Measurements from ENCODE around the gene PDE2A.

PDE2A gene

DNA sequence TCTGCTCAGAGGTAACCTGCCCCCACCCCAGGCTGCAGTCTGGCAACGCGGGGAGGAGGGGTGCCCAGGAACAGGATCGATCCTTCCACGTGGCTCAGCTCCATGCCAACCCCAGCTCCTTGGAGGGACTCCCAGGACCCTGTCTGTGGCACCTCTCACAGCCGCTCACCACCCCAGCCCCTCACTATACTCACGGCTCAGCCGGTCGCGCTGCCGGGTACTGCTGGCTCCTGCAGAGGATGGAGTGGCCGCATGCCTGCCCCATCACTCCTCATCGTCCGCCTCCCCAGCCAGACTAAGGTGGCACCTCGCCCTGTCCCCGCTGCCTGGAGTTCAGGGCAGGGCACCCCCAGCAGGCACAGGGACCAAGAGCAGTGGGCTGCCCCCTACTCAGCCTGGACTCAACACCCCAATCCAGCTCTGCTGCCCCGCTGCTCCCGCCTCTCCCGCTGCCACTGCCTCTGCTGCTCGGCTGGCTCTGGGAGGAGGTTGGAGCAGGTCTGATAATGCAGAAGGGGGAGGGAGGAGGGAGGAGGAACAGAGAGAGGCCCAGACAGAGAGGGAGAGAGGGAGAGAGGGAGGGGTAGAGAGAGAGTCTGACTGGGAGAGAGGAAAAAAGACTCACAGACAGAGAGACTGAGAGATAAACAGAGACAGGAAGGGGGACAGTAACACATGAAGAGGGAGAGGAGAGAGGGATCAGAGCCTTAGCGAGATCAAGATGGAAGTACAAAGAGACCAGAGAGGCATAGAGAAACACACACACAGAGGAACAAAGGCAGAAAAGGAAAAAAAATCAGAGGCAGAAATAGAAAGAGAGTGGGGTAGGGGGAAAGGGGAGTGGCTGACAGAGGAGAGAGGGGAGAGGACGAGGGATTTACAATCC is at the start of gene PDE2A:
PDE2A (minus strand) TSS at position 480 of the 886 bp plus-strand sequence; CDS start at position 265, 215 bp downstream.
- no peak for DNase-seq (ENCODE audit: low read depth)

DNA sequence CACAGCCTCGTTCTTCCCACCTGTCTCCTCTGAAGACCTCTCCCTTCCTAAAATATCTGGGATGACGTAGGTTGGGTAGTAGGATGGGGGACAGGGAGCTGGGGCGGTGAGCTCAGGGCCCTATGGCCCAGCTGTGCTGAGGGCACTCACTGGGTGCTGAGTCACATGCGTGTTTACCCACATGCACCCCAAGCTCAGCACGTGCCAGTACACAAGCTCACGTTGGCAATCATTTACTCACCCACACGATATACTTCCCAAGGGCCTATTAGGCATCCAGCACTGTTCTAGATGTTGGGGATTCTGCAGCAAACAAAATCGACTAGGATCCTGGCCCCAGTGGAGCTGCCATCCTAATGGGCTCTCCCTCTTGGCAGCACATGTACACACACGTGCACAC is 49.3 kb upstream of the PDE2A start:
- no peak for DNase-seq (ENCODE audit: low read depth)

GRCh38 chr11:72722050-72722748 is 48.0 kb upstream of the PDE2A start:
- peak; percentile 70 for DNase-seq (ENCODE audit: low read depth)

- peak; percentile 14 for DNase-seq (ENCODE audit: low read depth)
Measured at GRCh38 chr11:72721689-72722049, 47.4 kb upstream of the PDE2A start.

DNA sequence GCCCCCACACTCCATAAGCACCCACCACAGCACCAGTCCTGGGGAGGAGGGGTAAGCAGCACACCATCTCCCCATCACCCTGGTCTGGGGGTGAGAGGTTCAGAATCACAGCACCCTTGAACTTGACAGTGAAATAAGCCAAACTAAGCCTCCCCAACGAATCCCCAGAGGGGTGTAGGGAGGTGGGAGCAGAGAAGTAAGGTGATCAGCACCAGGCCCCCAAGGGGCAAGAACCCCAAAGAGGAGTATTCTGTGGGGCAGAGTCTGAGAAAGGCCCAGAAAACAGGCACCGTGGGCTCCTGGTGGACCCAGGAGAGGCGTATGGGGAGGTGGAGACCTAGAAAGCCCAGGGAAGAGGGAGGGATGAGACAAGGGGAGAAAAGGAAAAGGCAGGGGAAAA is 47.1 kb upstream of the PDE2A start:
- no peak for DNase-seq (ENCODE audit: low read depth)

DNA sequence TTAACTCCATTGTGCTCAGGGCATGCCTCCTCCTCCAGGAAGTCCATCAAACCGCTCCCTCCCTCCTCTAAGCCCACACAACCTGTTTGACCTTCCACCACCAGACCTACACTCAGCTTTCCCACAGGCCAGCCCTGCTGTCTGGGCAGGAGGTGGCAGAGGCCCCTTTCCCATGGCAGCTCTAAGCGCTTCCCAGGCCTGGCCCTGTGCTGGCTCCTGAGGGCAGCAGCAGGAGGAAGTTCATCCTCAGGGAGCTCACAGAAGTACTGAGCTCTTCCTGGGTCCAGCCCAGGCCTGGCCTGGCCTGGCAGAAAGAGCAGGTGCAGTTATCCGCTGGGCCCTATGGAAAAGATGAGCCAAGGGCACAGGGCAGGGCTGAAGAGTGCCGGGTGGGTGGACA is 46.6 kb upstream of the PDE2A start:
- no peak for DNase-seq (ENCODE audit: low read depth)

DNA sequence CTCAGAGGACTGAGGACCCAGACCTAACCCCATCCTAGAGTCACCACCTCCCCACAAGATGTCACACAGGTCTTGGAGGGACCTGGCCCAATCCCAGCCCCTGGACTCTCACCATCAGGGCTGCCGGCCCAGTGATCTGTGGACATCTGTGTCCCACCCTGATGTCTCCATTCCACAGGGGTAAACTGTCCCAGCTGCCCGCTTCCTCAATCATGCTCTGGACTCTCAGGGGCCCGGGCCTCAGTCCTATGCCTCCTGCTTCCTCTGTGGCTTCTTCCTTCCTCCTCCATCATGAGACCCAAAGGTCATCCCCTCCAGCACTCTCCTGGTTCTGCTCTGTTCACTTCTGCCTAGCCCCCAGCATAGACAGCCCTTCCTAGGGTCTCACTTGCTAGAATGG is 45.8 kb upstream of the PDE2A start:
- no peak for DNase-seq (ENCODE audit: low read depth)

GRCh38 chr11:72719551-72719950 is 45.3 kb upstream of the PDE2A start:
- no peak for DNase-seq (ENCODE audit: low read depth)

DNA sequence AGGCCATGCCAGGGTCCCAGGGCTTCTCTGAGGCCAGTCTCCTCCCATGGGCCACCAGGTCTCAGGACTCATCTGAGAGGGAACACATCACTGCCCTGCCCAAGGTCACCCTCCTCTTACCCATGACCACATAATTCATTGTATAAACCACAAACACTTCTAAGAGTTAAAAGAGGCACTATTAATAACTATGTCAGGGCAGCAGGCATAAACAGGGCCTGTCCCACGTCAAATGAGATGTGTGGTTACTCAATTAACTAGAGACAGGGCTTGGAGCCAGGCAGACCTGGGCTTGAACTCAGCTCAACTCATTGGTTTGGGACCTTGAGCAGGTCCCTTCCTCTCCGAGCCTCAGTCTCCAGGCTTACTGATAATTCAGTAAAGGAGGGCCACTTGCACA is 44.9 kb upstream of the PDE2A start:
- no peak for DNase-seq (ENCODE audit: low read depth)

DNA sequence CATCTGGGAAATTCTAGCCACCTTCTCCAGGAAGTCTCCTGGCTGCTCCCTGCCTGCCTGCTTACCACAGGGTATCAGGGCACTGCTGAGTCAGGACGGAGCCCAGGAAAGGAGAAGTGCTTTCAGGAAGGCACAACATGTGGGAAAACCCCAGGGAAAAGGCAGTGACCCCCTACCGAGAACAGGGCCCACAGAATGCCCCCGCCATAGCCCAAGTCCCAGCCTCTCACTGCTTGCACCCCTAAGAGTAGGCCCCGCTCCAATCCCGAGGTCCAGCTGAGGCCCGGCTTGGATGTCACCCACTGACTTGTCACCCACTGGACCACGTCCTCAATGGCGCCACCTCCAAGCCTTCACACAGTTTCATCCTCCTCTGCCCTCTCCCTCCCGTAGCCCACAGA is 43.9 kb upstream of the PDE2A start:
- no peak for DNase-seq (ENCODE audit: low read depth)

- DNase-seq (ENCODE audit: low read depth): no peak
Measured at GRCh38 chr11:72716788-72717435, 42.7 kb upstream of the PDE2A start.

GRCh38 chr11:72716290-72716689 is 42.1 kb upstream of the PDE2A start:
- no peak for DNase-seq (ENCODE audit: low read depth)

DNA sequence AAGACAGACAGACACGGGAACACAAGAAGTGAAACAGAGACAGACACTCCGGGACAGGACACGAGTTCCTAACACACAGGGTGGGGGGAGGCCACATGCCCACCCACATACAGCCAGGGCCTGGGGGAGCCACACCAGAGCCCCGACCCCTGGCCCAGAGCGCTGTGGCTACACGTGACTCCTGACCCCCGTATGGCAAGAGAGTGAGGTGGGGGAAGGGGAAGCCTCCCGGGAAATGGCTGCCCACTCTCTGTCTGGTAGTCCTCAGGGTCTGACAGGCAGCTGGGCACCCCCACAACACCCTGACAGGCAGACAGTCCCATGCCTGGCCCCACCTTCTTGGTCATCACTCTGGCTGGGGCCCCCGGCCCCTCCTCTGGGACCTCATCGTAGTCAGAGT is 38.6 kb upstream of the PDE2A start:
- DNase-seq (ENCODE audit: low read depth): no peak

DNA sequence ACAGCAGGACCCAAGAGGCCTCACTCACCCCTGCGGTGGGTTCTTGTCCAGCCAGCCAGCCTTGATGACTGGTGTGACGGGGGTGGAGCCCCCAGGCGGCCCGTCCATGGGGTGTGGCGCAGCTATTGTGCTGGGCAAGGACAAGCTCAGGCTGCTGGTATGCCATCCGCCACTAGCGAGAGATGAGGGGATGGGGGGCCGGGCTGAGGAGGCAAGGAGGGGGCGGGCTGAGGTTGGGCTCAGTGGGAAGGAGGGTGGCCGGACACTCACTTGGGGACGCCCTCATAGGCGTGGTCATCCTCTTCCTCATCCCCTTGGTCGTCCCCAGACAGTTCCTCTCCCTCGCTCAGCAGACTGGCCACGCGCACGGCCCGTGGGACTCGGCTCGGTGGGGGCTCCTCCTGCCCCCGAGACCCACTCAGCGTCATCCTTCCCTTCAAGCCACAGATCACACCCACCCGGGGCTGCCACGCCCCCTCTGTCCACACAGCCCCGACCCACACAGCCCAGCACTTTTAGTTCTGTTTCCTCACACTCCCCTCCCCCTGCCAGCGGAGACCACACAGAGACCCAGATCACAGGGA is 38.0 kb upstream of the PDE2A start:
- no peak for DNase-seq (ENCODE audit: low read depth)

GRCh38 chr11:72711141-72711540 is 36.9 kb upstream of the PDE2A start:
- DNase-seq (ENCODE audit: low read depth): no peak

- DNase-seq (ENCODE audit: low read depth): no peak
Measured at GRCh38 chr11:72710278-72710677, 36.1 kb upstream of the PDE2A start.

DNA sequence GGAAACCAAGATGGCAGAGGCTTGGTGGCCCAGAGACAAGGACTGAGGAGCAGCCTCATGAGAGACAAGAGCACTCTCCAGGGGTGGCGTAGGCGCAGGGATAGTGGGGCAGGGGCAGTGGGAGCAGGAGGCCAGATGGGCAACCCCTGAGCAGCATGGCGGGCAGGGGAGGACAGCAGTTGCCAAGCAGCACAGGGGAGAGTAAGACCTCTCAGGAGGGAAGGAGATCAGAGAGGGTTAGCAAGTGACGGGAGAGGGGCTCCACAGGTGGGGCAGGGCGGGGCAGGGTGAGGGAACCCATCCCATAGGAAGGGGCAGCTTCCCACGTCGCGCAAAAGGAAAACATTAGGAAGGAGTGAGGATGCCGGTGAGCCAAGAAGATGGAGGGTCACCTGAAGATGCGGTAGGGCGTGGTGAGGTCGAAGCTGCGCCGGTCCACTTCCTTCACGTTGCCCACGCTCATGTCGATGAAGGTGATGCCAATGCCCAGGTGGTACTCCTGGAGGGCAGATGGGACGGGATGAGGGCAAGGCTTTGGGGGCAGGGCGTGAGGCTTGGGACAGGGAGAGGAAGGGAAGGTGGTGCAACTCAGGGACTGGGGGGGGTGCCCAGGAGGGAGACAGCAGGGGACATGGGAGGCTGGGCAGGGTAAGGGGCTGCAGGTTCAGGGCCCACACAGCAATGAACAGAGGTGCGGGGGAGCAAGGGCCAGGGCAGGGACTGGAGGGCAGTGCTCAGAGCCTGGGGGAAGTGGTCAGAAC is 35.4 kb upstream of the PDE2A start:
- no peak for DNase-seq (ENCODE audit: low read depth)

DNA sequence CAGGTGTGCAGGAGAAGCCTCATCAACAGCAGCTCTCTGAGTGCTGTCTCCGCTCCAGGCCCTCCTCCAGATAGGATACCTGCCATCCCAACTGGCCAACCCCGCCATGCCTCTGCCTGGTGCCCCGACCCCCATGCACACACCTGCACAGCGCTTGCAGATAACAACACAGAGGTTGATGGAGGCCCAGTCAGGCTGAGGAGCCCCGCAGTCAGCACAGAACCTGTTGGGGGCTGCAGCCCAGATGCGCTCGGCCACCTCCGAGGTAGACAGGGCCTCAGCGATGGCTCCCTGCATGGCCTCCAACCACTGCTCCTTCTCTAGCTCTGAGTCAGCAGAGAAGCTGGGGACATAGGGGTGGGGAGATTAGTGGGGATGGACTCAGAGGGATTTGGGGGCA is 32.8 kb upstream of the PDE2A start:
- no peak for DNase-seq (ENCODE audit: low read depth)

DNA sequence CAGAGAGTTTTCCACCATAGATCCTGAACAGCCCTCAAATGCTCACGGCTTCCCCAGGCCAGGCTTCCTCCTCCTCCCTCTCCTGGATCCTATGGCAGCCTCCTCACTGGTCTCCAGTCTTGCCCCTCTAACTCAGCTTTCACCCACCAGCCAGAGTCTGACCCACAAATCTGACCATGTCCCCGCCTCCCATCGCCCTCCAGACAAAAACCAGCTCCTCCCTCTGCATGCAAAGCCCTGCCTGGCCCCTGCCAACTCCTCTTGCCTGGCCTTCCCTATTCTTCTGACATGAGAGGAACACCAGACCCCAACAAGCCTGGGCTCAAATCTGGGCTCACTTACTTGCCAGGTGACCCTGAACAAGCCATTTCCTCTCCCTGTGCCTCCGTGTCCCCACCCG is 32.4 kb upstream of the PDE2A start:
- DNase-seq (ENCODE audit: low read depth): no peak

DNA sequence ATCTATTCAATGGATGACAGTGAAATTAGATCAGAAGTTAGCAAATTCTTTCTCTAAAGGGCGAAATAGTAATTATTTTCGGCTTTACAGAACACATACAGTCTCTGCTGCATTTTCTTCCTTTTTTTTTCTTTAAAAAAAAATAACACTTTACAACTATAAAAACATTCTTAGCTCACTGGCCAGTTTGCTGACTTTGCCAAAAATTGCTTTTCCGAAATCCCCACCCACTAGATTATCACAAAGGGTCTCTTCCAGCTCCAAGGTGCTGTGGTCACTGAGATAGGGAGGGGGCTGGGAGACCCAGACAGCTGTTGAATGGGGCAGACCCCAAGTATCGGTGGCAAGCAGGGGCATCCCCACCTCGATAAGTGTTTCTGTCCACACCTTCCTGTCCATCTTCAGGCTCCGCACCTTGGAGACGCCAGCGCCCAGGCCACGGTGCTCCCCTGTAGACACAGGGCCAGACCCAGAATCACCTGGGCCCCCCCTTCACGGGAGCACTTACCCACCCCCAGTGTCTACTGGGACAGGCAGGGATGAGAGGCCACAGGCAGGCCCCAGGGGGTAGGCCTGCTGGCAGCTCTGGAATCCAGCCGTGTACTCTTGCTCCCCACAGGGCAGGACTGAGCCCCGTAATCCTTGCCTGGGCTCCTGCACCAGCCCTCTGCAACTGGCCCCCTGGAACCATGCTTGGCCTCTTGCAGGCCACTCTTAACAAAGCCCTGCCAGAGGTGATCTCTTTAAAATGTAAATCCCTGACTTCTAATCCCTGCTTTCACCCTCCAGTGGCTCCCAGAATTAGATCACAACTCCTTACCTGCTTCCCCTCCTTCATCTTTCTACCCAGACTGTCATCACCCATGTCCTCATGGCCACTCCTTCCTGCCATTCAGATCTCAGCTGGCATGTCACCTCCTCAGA is 31.5 kb upstream of the PDE2A start:
- no peak for DNase-seq (ENCODE audit: low read depth)

DNA sequence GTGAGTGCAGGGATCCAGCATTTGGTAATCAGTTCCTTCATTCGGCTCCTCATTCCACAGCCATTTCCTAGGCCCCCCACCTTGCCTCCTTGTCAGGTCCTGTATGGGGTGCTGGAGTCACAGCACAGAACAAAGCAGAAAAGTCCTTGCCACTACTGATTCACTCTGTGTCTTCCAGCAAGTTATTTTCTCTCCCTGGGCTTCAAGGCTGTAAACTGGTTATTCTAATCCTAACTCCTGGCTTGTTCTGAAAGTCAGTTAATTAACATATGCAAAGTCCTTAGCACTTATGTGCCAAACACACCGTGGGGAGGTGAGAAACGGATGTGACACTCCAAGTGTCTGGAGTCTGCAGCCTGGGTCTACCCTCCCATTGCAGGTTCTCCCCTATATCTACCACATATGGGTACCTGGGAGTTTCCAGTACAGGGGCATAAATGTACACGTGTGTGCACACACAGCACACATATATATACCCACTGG is 30.6 kb upstream of the PDE2A start:
- no peak for DNase-seq (ENCODE audit: low read depth)
